H1 (cell line): Measurements from ENCODE around the gene ATP6V1B1. TPM values are rescaled to one million over a fixed set of nuclear protein-coding genes. Genes with fewer than 3 reads are reported as not detected.

ENCODE experiments used
- CTCF ChIA-PET: fragments of 300-600 bp; sonication (Branson Sonifier 250); formaldehyde crosslinking; loops from one replicate; lab custom pipeline; 2021; ENCODE audit not compliant: partially characterized antibody; lab: Charles Lee
- POLR2A ChIA-PET: fragments of 300-600 bp; sonication (Branson Sonifier 250); formaldehyde crosslinking; loops from one replicate; lab custom pipeline; 2021; ENCODE audit warnings: inconsistent platforms; ENCODE audit not compliant: partially characterized antibody; lab: Charles Lee
- DNase-seq, 2 experiments: peaks; one replicate each; pipeline versions ENCODE4 v3.0.0 to v3.0.0-alpha.2; 2010 to 2022; ENCODE audit warnings: low spot score in 2 of 2, low read depth in 1 of 2, mixed read lengths in 1 of 2
- FAIRE-seq: peaks from 2 replicates; lab custom pipeline; 2011; peaks lifted over from hg19 to GRCh38; lab: Jason Lieb, UNC
- H2AFZ ChIP-seq: 2 replicates; pipeline ENCODE4 v1.8.1; 2012; ENCODE audit warnings: low read length, inconsistent platforms
- H2AK5ac ChIP-seq: 2 replicates; pipeline ENCODE4 v1.6.1; 2013; ENCODE audit warnings: low read depth, low read length
- H2BK120ac ChIP-seq: replicated peaks from 2 replicates; pipeline ENCODE3; 2013; ENCODE audit warnings: low read depth, low read length, inconsistent platforms
- H2BK12ac ChIP-seq: 2 replicates; pipeline ENCODE4 v1.6.1; 2013; ENCODE audit warnings: low read depth, low read length
- H2BK15ac ChIP-seq: 2 replicates; pipeline ENCODE4 v1.6.1; 2013; ENCODE audit warnings: low read length
- H2BK20ac ChIP-seq: 2 replicates; pipeline ENCODE4 v1.6.1; 2013; ENCODE audit warnings: low read length
- H2BK5ac ChIP-seq: 2 replicates; pipeline ENCODE4 v1.6.1; 2013; ENCODE audit warnings: low read depth, low read length
- H3K14ac ChIP-seq: 2 replicates; pipeline ENCODE4 v1.6.1; 2013; ENCODE audit warnings: inconsistent platforms; ENCODE audit not compliant: insufficient read length
- H3K18ac ChIP-seq: 2 replicates; pipeline ENCODE4 v1.6.1; 2013; ENCODE audit warnings: low read length; ENCODE audit errors: extremely low read depth
- H3K23ac ChIP-seq: 2 replicates; pipeline ENCODE4 v1.6.1; 2013; ENCODE audit warnings: inconsistent platforms; ENCODE audit not compliant: insufficient read length
- H3K23me2 ChIP-seq: 2 replicates; pipeline ENCODE4 v1.6.1; 2013; ENCODE audit warnings: low read depth, low read length
- H3K27ac ChIP-seq: 2 replicates; pipeline ENCODE4 v1.6.1; 2011; ENCODE audit warnings: low read depth, low read length, inconsistent platforms
- H3K27me3 ChIP-seq, 4 experiments: replicated peaks in 1 of 4; 1 replicate in 1 of 4; 2 replicates in 3 of 4; pipeline versions ENCODE4 v1.6.1 to v1.8.1; 2011 to 2013; ENCODE audit warnings: low read length in 3 of 4, mild to moderate bottlenecking in 3 of 4, inconsistent platforms in 2 of 4, mixed read lengths in 2 of 4, moderate library complexity in 1 of 4; ENCODE audit not compliant: control insufficient read depth in 3 of 4, insufficient read depth in 3 of 4; ENCODE audit errors: extremely low read depth in 1 of 4
- H3K36me3 ChIP-seq, 4 experiments: 2 replicates each; pipeline versions ENCODE4 v1.6.1 to v1.8.1; 2011 to 2013; ENCODE audit warnings: mild to moderate bottlenecking in 4 of 4, low read length in 3 of 4, moderate library complexity in 2 of 4, control low read depth in 1 of 4, inconsistent platforms in 1 of 4; ENCODE audit not compliant: insufficient read depth in 4 of 4, control insufficient read depth in 2 of 4
- H3K4ac ChIP-seq: replicated peaks from 2 replicates; pipeline ENCODE3; 2013; ENCODE audit warnings: low read length, low read depth, mixed read lengths, inconsistent platforms; ENCODE audit not compliant: insufficient read length
- H3K4me1 ChIP-seq, 4 experiments: replicated peaks in 1 of 4; 1 replicate in 1 of 4; 2 replicates in 3 of 4; pipeline versions ENCODE4 v1.6.1 to v1.8.1; 2011 to 2013; ENCODE audit warnings: low read length in 3 of 4, inconsistent platforms in 2 of 4, mixed read lengths in 1 of 4; ENCODE audit not compliant: insufficient read depth in 4 of 4, control insufficient read depth in 3 of 4
- H3K4me2 ChIP-seq, 2 experiments: 2 replicates each; pipeline versions ENCODE4 v1.6.1 to v1.8.1; 2011 to 2013; ENCODE audit warnings: low read depth in 2 of 2, low read length in 2 of 2, control low read depth in 1 of 2, inconsistent platforms in 1 of 2, mild to moderate bottlenecking in 1 of 2; ENCODE audit not compliant: insufficient read depth in 1 of 2
- H3K4me3 ChIP-seq, 4 experiments: fragments of 200-600, 300-600 bp in 1 of 4; sonication (generic), shearing (Covaris generic), sonication (Bioruptor Twin) in 1 of 4; 2 replicates each; pipeline versions ENCODE4 v1.5.1 to v1.8.1; 2011 to 2016; ENCODE audit warnings: low read length in 4 of 4, low read depth in 3 of 4, control low read depth in 2 of 4, inconsistent platforms in 2 of 4, mild to moderate bottlenecking in 2 of 4, mixed read lengths in 1 of 4, moderate library complexity in 1 of 4; ENCODE audit not compliant: insufficient read depth in 2 of 4; ENCODE audit errors: extremely low read depth in 1 of 4
- H3K56ac ChIP-seq: replicated peaks from 2 replicates; pipeline ENCODE3; 2013; ENCODE audit warnings: low read depth, mild to moderate bottlenecking, mixed read lengths, low read length, inconsistent platforms; ENCODE audit not compliant: insufficient read length
- H3K79me1 ChIP-seq: 2 replicates; pipeline ENCODE4 v1.6.1; 2013; ENCODE audit warnings: low read depth, low read length, control low read depth
- H3K79me2 ChIP-seq, 2 experiments: 2 replicates each; pipeline versions ENCODE4 v1.6.1 to v1.8.1; 2012 to 2013; ENCODE audit warnings: low read length in 2 of 2, mild to moderate bottlenecking in 2 of 2, inconsistent platforms in 1 of 2; ENCODE audit not compliant: insufficient read depth in 2 of 2, control insufficient read depth in 1 of 2
- H3K9ac ChIP-seq, 4 experiments: replicated peaks in 1 of 4; 1 replicate in 1 of 4; 2 replicates in 3 of 4; pipeline versions ENCODE4 v1.6.1 to v1.8.1; 2011 to 2013; ENCODE audit warnings: low read depth in 3 of 4, low read length in 3 of 4, control low read depth in 2 of 4, mild to moderate bottlenecking in 2 of 4, moderate library complexity in 2 of 4, inconsistent platforms in 1 of 4; ENCODE audit errors: extremely low read depth in 1 of 4
- H3K9me3 ChIP-seq, 2 experiments: 2 replicates each; pipeline versions ENCODE4 v1.6.1 to v1.8.1; 2012 to 2013; ENCODE audit warnings: mild to moderate bottlenecking in 2 of 2, moderate library complexity in 2 of 2, control low read depth in 1 of 2, inconsistent platforms in 1 of 2, low read depth in 1 of 2, low read length in 1 of 2, mixed read lengths in 1 of 2; ENCODE audit not compliant: insufficient read depth in 2 of 2
- H4K20me1 ChIP-seq, 2 experiments: replicated peaks in 1 of 2; 2 replicates each; pipeline versions ENCODE3 to v1.8.1; 2011 to 2013; ENCODE audit warnings: inconsistent platforms in 2 of 2, low read length in 2 of 2, mild to moderate bottlenecking in 1 of 2; ENCODE audit not compliant: insufficient read depth in 2 of 2, control insufficient read depth in 1 of 2
- H4K5ac ChIP-seq: 2 replicates; pipeline ENCODE4 v1.6.1; 2013; ENCODE audit warnings: low read length, low read depth, mixed read lengths, inconsistent platforms; ENCODE audit not compliant: insufficient read length
- H4K8ac ChIP-seq: 2 replicates; pipeline ENCODE4 v1.8.0; 2013; ENCODE audit warnings: mild to moderate bottlenecking, moderate library complexity, low read length, inconsistent platforms; ENCODE audit not compliant: insufficient read depth; ENCODE audit errors: extremely low read depth
- H4K91ac ChIP-seq: replicated peaks from 2 replicates; pipeline ENCODE3; 2013; ENCODE audit warnings: low read length, mixed read lengths, inconsistent platforms; ENCODE audit not compliant: insufficient read length
- BCL11A ChIP-seq, 2 experiments: IDR thresholded peaks; one replicate each; pipeline ENCODE4 v1.6.1; 2011; ENCODE audit warnings: low read depth in 2 of 2, low read length in 2 of 2, mild to moderate bottlenecking in 2 of 2
- CBX8 ChIP-seq: fragments of 300-800, 300-1000 bp; sonication (generic); IDR thresholded peaks from 2 replicates; pipeline ENCODE4 v1.7.1; 2016; ENCODE audit warnings: low read depth, low read length, borderline replicate concordance
- WGBS, 2 experiments: shearing (Covaris generic) in 1 of 2; methylation state at CpG; one replicate each; pipeline versions ENCODE4 v1.1.6 to v1.1.7; 2013 to 2015; ENCODE audit warnings: low lambda C conversion rate in 2 of 2, mixed read lengths in 2 of 2, inconsistent platforms in 1 of 2, low coverage in 1 of 2, missing lambda C conversion rate in 1 of 2; ENCODE audit not compliant: insufficient replicate concordance in 2 of 2, insufficient coverage in 1 of 2, insufficient read length in 1 of 2; ENCODE audit errors: extremely low coverage in 1 of 2, missing lambda C conversion rate in 1 of 2; 5-methylcytosine and 5-hydroxymethylcytosine counted together
- polyA plus RNA-seq, 7 experiments: library from polyadenylated mRNA; depleted of rRNA in 3 of 7; stranded (reverse) in 5 of 7; unstranded in 2 of 7; fragments of >200 nt in 5 of 7; fragments of 200-250 nt in 2 of 7; gene quantifications; 1 replicate in 5 of 7; 2 replicates in 1 of 7; 4 replicates in 1 of 7; pipeline versions ENCODE4 v1.2.1 to v1.2.3, GENCODE V29; 2011 to 2013; ENCODE audit warnings: missing spikeins in 2 of 7, mixed read lengths in 2 of 7
- total RNA-seq: library from RNA; stranded (reverse); fragmentation: NEBNext Ultra II Directional; extraction: Animal tissue kit (Norgen Biotek cat#: 25700); gene quantifications from 2 replicates; pipeline ENCODE4 v1.2.1, GENCODE V29; 2021

The ATP6V1B1 gene
- total and polyA plus RNA-seq, 2 of the 8 experiments (the other 6 are each of a cell fraction or from before 2014, with no cell fraction given), result not detected

- Histone ChIP-seq H3K9ac (no peak overlapping the region), H4K8ac (no peak overlapping the region), H2BK15ac (no peak overlapping the region), H3K27ac (no peak overlapping the region), H4K91ac (no peak overlapping the region), H2BK120ac (no peak overlapping the region), H3K79me1 (no peaks in the 10 kb centered on the region), H4K20me1 (peaks cover 28 to 43% of the 10 kb centered on the region in 2 experiments), H3K23ac (no peak overlapping the region), H3K4me2 (peak overlapping the region in 1 of 2 experiments; percentile 81; a peak in 1 of 4 replicates), H3K4ac (no peak overlapping the region), H3K18ac (no peak overlapping the region), H3K14ac (no peak overlapping the region), H3K27me3 (peaks cover 98 to 99% (median 99%) of the 10 kb centered on the region in 4 experiments), H2BK5ac (no peak overlapping the region), H2AFZ (no peak overlapping the region), H2BK12ac (no peak overlapping the region), H2BK20ac (no peak overlapping the region), H4K5ac (no peak overlapping the region), H3K36me3 (no peaks in the 10 kb centered on the region), H3K56ac (no peak overlapping the region), H3K4me3 (0 out of 8 replicates have a peak overlapping the region, but pooled peaks of 1 of the 4 experiments have one; percentile 60), H3K4me1 (peaks cover 0 to 32% (median 24%) of the 10 kb centered on the region in 4 experiments; a peak in 6 of 7 replicates), H3K79me2 (no peaks in the 10 kb centered on the region), H2AK5ac (no peak overlapping the region), H3K23me2 (peaks cover 16% of the 10 kb centered on the region), H3K9me3 (no peaks in the 10 kb centered on the region)
- FAIRE-seq (no peak), DNase-seq (no peak)
- CTCF ChIA-PET, result interaction anchor here (1.0 to 1.9 kb wide), 3 partner anchors 29 to 46 kb away, joined by 3 to 5 read pairs (median 4); no protein-coding TSS in a partner anchor
- POLR2A ChIA-PET, result interaction anchor here (0.8 kb wide), 1 partner anchor 15 kb away, joined by 4 read pairs; no protein-coding TSS in a partner anchor
- TF ChIP-seq CBX8, result peak; percentile 70; the same call in 1 of the 2 replicates
- TF ChIP-seq BCL11A (IDR thresholded peaks at IDR 0.05; ENCODE audit: low read depth in 2 of 2, low read length in 2 of 2), result no peak
- 67% methylated on average over 2 of the region's 2 CpGs; no CpG with 5 or more reads in 1 of the 2 experiments for WGBS, 2 experiments
These were observed 33.1 kb upstream of the ATP6V1B1 start for GRCh38 chr2:70902579-70902978.
